K562 (cell line): Measurements from ENCODE around the gene CLEC18B.
"Not testable (repeated sequence)": the region's sequence is repeated elsewhere in the genome, so short reads cannot be mapped to it uniquely, and the experiment has no call there.

ENCODE experiments used
- POLR2A ChIP-seq: fragments of 450-650 bp; conservative IDR thresholded peaks from 2 replicates; pipeline ENCODE4 v1.6.1; 2016
- ZFP1 ChIP-seq: fragments of 450-650 bp; formaldehyde crosslinking; IDR thresholded peaks from 2 replicates; pipeline ENCODE4 v1.4.0; 2020; ENCODE audit warnings: mild to moderate bottlenecking, mixed read lengths
- TF ChIP-seq, protein P1 (sequence below): sonication (generic); formaldehyde crosslinking; IDR thresholded peaks from 2 replicates; pipeline ENCODE4 v1.8.1; 2023; ENCODE audit warnings: mild to moderate bottlenecking, missing genetic modification reagents

DNA sequence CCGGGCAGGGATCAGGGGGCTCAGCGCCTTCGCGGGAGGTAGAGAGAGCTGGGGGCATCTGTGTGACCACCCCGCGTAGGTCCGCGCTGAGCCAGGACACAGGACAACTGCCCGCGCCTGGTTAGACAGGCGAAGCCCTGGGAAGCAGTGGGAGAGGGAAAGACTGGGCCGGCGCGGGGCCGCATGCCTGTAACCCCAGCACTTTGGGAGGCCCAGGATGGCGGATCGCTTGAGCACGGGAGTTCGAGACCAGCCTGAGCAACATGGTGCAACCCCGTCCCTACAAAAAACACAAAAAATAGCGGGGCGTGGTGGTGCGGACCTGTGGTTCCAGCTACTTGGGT lies 13.9 kb downstream of the CLEC18B start:
- TF ChIP-seq, protein P1, sequence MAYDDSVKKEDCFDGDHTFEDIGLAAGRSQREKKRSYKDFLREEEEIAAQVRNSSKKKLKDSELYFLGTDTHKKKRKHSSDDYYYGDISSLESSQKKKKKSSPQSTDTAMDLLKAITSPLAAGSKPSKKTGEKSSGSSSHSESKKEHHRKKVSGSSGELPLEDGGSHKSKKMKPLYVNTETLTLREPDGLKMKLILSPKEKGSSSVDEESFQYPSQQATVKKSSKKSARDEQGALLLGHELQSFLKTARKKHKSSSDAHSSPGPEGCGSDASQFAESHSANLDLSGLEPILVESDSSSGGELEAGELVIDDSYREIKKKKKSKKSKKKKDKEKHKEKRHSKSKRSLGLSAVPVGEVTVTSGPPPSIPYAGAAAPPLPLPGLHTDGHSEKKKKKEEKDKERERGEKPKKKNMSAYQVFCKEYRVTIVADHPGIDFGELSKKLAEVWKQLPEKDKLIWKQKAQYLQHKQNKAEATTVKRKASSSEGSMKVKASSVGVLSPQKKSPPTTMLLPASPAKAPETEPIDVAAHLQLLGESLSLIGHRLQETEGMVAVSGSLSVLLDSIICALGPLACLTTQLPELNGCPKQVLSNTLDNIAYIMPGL (CRISPR knock-in tag) = not testable (repeated sequence)
- not testable (repeated sequence) for TF ChIP-seq ZFP1 (CRISPR knock-in tag); POLR2A
